ENCODE measurements around the gene NPHP4. TPM values are rescaled to one million over a fixed set of nuclear protein-coding genes. Genes with fewer than 3 reads are reported as not detected.

Gene NPHP4
- total and polyA plus RNA-seq, 2 donors = 2.5 to 4.2 TPM

- H3K27me3 ChIP-seq (ENCODE audit: control insufficient read depth in 2 of 2, insufficient read depth in 1 of 2, low read length in 1 of 2) = no peaks in the 10 kb centered on the region
- no peak overlapping the region for H3K4me3 ChIP-seq (ENCODE audit: low read length in 2 of 2)
- no peaks in the 10 kb centered on the region for H3K9me3 ChIP-seq (ENCODE audit: control insufficient read depth in 2 of 2, insufficient read depth in 1 of 2, low read length in 1 of 2)
- WGBS = 96% methylated on average over 10 of the region's 10 CpGs
- no peak overlapping the region for H3K27ac ChIP-seq (ENCODE audit: low read depth in 1 of 2, low read length in 1 of 2)
- H3K36me3 ChIP-seq (ENCODE audit: control insufficient read depth in 2 of 2, insufficient read depth in 2 of 2, low read length in 1 of 2) = peaks cover 0 to 9% of the 10 kb centered on the region in 2 donors
- H3K4me1 ChIP-seq (ENCODE audit: control insufficient read depth in 2 of 2, insufficient read depth in 2 of 2, low read length in 2 of 2) = no peaks in the 10 kb centered on the region
- DNase-seq (ENCODE audit: low read depth in 6 of 9, low spot score in 9 of 9) = no peak
Observed at GRCh38 chr1:5916572-5917280, 75.5 kb downstream of the NPHP4 start.

- 73% methylated on average over 11 of the region's 11 CpGs for WGBS
- no peaks in the 10 kb centered on the region for H3K27me3 ChIP-seq (ENCODE audit: control insufficient read depth in 2 of 2, insufficient read depth in 1 of 2, low read length in 1 of 2)
- H3K36me3 ChIP-seq (ENCODE audit: control insufficient read depth in 2 of 2, insufficient read depth in 2 of 2, low read length in 1 of 2) = peaks cover 0 to 9% of the 10 kb centered on the region in 2 donors
- no peak overlapping the region for H3K4me3 ChIP-seq (ENCODE audit: low read length in 2 of 2)
- H3K9me3 ChIP-seq (ENCODE audit: control insufficient read depth in 2 of 2, insufficient read depth in 1 of 2, low read length in 1 of 2) = no peaks in the 10 kb centered on the region
- no peaks in the 10 kb centered on the region for H3K4me1 ChIP-seq (ENCODE audit: control insufficient read depth in 2 of 2, insufficient read depth in 2 of 2, low read length in 2 of 2)
- no peak overlapping the region for H3K27ac ChIP-seq (ENCODE audit: low read depth in 1 of 2, low read length in 1 of 2)
- DNase-seq (ENCODE audit: low read depth in 6 of 9, low spot score in 9 of 9) = peak in 7 of 9 donors; percentile 3 to 48 (median 9)
Observed at GRCh38 chr1:5915587-5916571, 76.3 kb downstream of the NPHP4 start.

- H3K4me3 ChIP-seq (ENCODE audit: low read length in 2 of 2) = no peak overlapping the region
- H3K4me1 ChIP-seq (ENCODE audit: control insufficient read depth in 2 of 2, insufficient read depth in 2 of 2, low read length in 2 of 2) = no peaks in the 10 kb centered on the region
- WGBS = 97% methylated on average over 14 of the region's 14 CpGs
- no peak for DNase-seq (ENCODE audit: low read depth in 6 of 9, low spot score in 9 of 9)
- no peaks in the 10 kb centered on the region for H3K9me3 ChIP-seq (ENCODE audit: control insufficient read depth in 2 of 2, insufficient read depth in 1 of 2, low read length in 1 of 2)
- no peaks in the 10 kb centered on the region for H3K27me3 ChIP-seq (ENCODE audit: control insufficient read depth in 2 of 2, insufficient read depth in 1 of 2, low read length in 1 of 2)
- no peak overlapping the region for H3K27ac ChIP-seq (ENCODE audit: low read depth in 1 of 2, low read length in 1 of 2)
- H3K36me3 ChIP-seq (ENCODE audit: control insufficient read depth in 2 of 2, insufficient read depth in 2 of 2, low read length in 1 of 2) = peaks cover 0 to 4% of the 10 kb centered on the region in 2 donors
Observed at GRCh38 chr1:5914676-5915365, 77.4 kb downstream of the NPHP4 start.

GRCh38 chr1:5913876-5914275, 78.3 kb downstream of the NPHP4 start:
- no peak for DNase-seq (ENCODE audit: low read depth in 6 of 9, low spot score in 9 of 9)
- no peak overlapping the region for H3K4me3 ChIP-seq (ENCODE audit: low read length in 2 of 2)
- peaks cover 0 to 4% of the 10 kb centered on the region in 2 donors for H3K36me3 ChIP-seq (ENCODE audit: control insufficient read depth in 2 of 2, insufficient read depth in 2 of 2, low read length in 1 of 2)
- 98% methylated on average over 10 of the region's 10 CpGs for WGBS
- no peaks in the 10 kb centered on the region for H3K27me3 ChIP-seq (ENCODE audit: control insufficient read depth in 2 of 2, insufficient read depth in 1 of 2, low read length in 1 of 2)
- no peak overlapping the region for H3K27ac ChIP-seq (ENCODE audit: low read depth in 1 of 2, low read length in 1 of 2)
- no peaks in the 10 kb centered on the region for H3K9me3 ChIP-seq (ENCODE audit: control insufficient read depth in 2 of 2, insufficient read depth in 1 of 2, low read length in 1 of 2)
- no peaks in the 10 kb centered on the region for H3K4me1 ChIP-seq (ENCODE audit: control insufficient read depth in 2 of 2, insufficient read depth in 2 of 2, low read length in 2 of 2)

- Histone ChIP-seq H3K9me3 (ENCODE audit: control insufficient read depth in 2 of 2, insufficient read depth in 1 of 2, low read length in 1 of 2) (no peaks in the 10 kb centered on the region), H3K4me1 (ENCODE audit: control insufficient read depth in 2 of 2, insufficient read depth in 2 of 2, low read length in 2 of 2) (no peaks in the 10 kb centered on the region), H3K27ac (ENCODE audit: low read depth in 1 of 2, low read length in 1 of 2) (no peak overlapping the region), H3K27me3 (ENCODE audit: control insufficient read depth in 2 of 2, insufficient read depth in 1 of 2, low read length in 1 of 2) (no peaks in the 10 kb centered on the region), H3K4me3 (ENCODE audit: low read length in 2 of 2) (no peak overlapping the region), H3K36me3 (ENCODE audit: control insufficient read depth in 2 of 2, insufficient read depth in 2 of 2, low read length in 1 of 2) (peaks cover 0 to 4% of the 10 kb centered on the region in 2 donors)
- WGBS = 94% methylated on average over 14 of the region's 14 CpGs
- no peak for DNase-seq (ENCODE audit: low read depth in 6 of 9, low spot score in 9 of 9)
Observed at GRCh38 chr1:5913078-5913845, 79.0 kb downstream of the NPHP4 start.

- no peak for DNase-seq (ENCODE audit: low read depth in 6 of 9, low spot score in 9 of 9)
- H3K4me1 ChIP-seq (ENCODE audit: control insufficient read depth in 2 of 2, insufficient read depth in 2 of 2, low read length in 2 of 2) = peaks cover 0 to 3% of the 10 kb centered on the region in 2 donors
- no peak overlapping the region for H3K27ac ChIP-seq (ENCODE audit: low read depth in 1 of 2, low read length in 1 of 2)
- WGBS = 94% methylated on average over 19 of the region's 19 CpGs
- no peak overlapping the region for H3K4me3 ChIP-seq (ENCODE audit: low read length in 2 of 2)
- H3K27me3 ChIP-seq (ENCODE audit: control insufficient read depth in 2 of 2, insufficient read depth in 1 of 2, low read length in 1 of 2) = no peaks in the 10 kb centered on the region
- no peaks in the 10 kb centered on the region for H3K9me3 ChIP-seq (ENCODE audit: control insufficient read depth in 2 of 2, insufficient read depth in 1 of 2, low read length in 1 of 2)
- peaks cover 0 to 11% of the 10 kb centered on the region in 2 donors for H3K36me3 ChIP-seq (ENCODE audit: control insufficient read depth in 2 of 2, insufficient read depth in 2 of 2, low read length in 1 of 2)
Observed at GRCh38 chr1:5911871-5912271, 80.4 kb downstream of the NPHP4 start.

- no peak overlapping the region for H3K4me3 ChIP-seq (ENCODE audit: low read length in 2 of 2)
- WGBS = 95% methylated on average over 14 of the region's 14 CpGs
- H3K27me3 ChIP-seq (ENCODE audit: control insufficient read depth in 2 of 2, insufficient read depth in 1 of 2, low read length in 1 of 2) = no peaks in the 10 kb centered on the region
- H3K9me3 ChIP-seq (ENCODE audit: control insufficient read depth in 2 of 2, insufficient read depth in 1 of 2, low read length in 1 of 2) = no peaks in the 10 kb centered on the region
- no peak overlapping the region for H3K27ac ChIP-seq (ENCODE audit: low read depth in 1 of 2, low read length in 1 of 2)
- no peak for DNase-seq (ENCODE audit: low read depth in 6 of 9, low spot score in 9 of 9)
- peaks cover 0 to 4% of the 10 kb centered on the region in 2 donors for H3K4me1 ChIP-seq (ENCODE audit: control insufficient read depth in 2 of 2, insufficient read depth in 2 of 2, low read length in 2 of 2)
- peaks cover 0 to 12% of the 10 kb centered on the region in 2 donors for H3K36me3 ChIP-seq (ENCODE audit: control insufficient read depth in 2 of 2, insufficient read depth in 2 of 2, low read length in 1 of 2)
Observed at GRCh38 chr1:5911157-5911556, 81.1 kb downstream of the NPHP4 start.

GRCh38 chr1:5910666-5911065, 81.6 kb downstream of the NPHP4 start:
- 96% methylated on average over 11 of the region's 11 CpGs for WGBS
- Histone ChIP-seq H3K9me3 (ENCODE audit: control insufficient read depth in 2 of 2, insufficient read depth in 1 of 2, low read length in 1 of 2) (no peaks in the 10 kb centered on the region), H3K4me3 (ENCODE audit: low read length in 2 of 2) (no peak overlapping the region), H3K27ac (ENCODE audit: low read depth in 1 of 2, low read length in 1 of 2) (no peak overlapping the region), H3K36me3 (ENCODE audit: control insufficient read depth in 2 of 2, insufficient read depth in 2 of 2, low read length in 1 of 2) (peaks cover 0 to 11% of the 10 kb centered on the region in 2 donors), H3K27me3 (ENCODE audit: control insufficient read depth in 2 of 2, insufficient read depth in 1 of 2, low read length in 1 of 2) (no peaks in the 10 kb centered on the region), H3K4me1 (ENCODE audit: control insufficient read depth in 2 of 2, insufficient read depth in 2 of 2, low read length in 2 of 2) (peaks cover 0 to 4% of the 10 kb centered on the region in 2 donors)
- no peak for DNase-seq (ENCODE audit: low read depth in 6 of 9, low spot score in 9 of 9)

Data from thymus (tissue), 11 donors.